RWPE2 (cell line): Measurements from ENCODE around the gene FAM9C.

Experiments used
- ATAC-seq: fragments of 200-7000 bp; cut with Tn5 transposase; 3 replicates; pipeline ENCODE4 v1.9.1; 2021; ENCODE audit warnings: low read depth
- DNase-seq: peaks from one replicate; pipeline ENCODE4 v3.0.0-alpha.2; 2020; ENCODE audit warnings: low spot score
- H3K27ac ChIP-seq: fragments of 450-650 bp; 2 replicates; pipeline ENCODE4 v1.5.1; 2017; ENCODE audit warnings: mild to moderate bottlenecking; ENCODE audit not compliant: poor library complexity, severe bottlenecking
- H3K27me3 ChIP-seq: fragments of 250-450 bp; sonication (Bioruptor Pico); 2 replicates; pipeline ENCODE4 v1.5.1; 2021; ENCODE audit warnings: mild to moderate bottlenecking, moderate library complexity; ENCODE audit not compliant: insufficient read depth, poor library complexity, severe bottlenecking
- H3K36me3 ChIP-seq: fragments of 250-450 bp; sonication (Bioruptor Pico); 2 replicates; pipeline ENCODE4 v1.5.1; 2020; ENCODE audit warnings: low read depth, mild to moderate bottlenecking, moderate library complexity
- H3K4me1 ChIP-seq: fragments of 250-450 bp; sonication (Bioruptor Pico); 2 replicates; pipeline ENCODE4 v1.5.1; 2021; ENCODE audit warnings: mild to moderate bottlenecking, moderate library complexity; ENCODE audit not compliant: insufficient read depth, poor library complexity, severe bottlenecking
- H3K4me3 ChIP-seq: fragments of 250-450 bp; sonication (Bioruptor Pico); 2 replicates; pipeline ENCODE4 v1.5.1; 2021; ENCODE audit warnings: mild to moderate bottlenecking, moderate library complexity; ENCODE audit not compliant: severe bottlenecking
- H3K9me3 ChIP-seq: fragments of 250-450 bp; sonication (Bioruptor Pico); 2 replicates; pipeline ENCODE4 v1.5.1; 2021; ENCODE audit warnings: mild to moderate bottlenecking, moderate library complexity; ENCODE audit not compliant: severe bottlenecking
- CTCF ChIP-seq: fragments of 450-650 bp; IDR thresholded peaks from one replicate; pipeline ENCODE4 v1.5.1; 2017; ENCODE audit warnings: mild to moderate bottlenecking, moderate library complexity; ENCODE audit not compliant: poor library complexity, severe bottlenecking

FAM9C gene

GRCh38 chrX:13059637-13060499 is 15.4 kb upstream of the FAM9C start:
- Histone ChIP-seq H3K27me3 (no peaks in the 10 kb centered on the region), H3K27ac (no peak overlapping the region), H3K36me3 (no peaks in the 10 kb centered on the region), H3K4me3 (no peak overlapping the region), H3K9me3 (no peaks in the 10 kb centered on the region), H3K4me1 (no peaks in the 10 kb centered on the region)
- TF ChIP-seq CTCF, result no peak
- DNase-seq, result no peak
- ATAC-seq, result no peak

- Histone ChIP-seq H3K4me1 (no peaks in the 10 kb centered on the region), H3K27me3 (no peaks in the 10 kb centered on the region), H3K9me3 (no peaks in the 10 kb centered on the region), H3K36me3 (no peaks in the 10 kb centered on the region), H3K27ac (no peak overlapping the region), H3K4me3 (no peak overlapping the region)
- DNase-seq, result no peak
- no peak for TF ChIP-seq CTCF
- no peak for ATAC-seq
These were observed 11.1 kb upstream of the FAM9C start for GRCh38 chrX:13055486-13055885.

DNA sequence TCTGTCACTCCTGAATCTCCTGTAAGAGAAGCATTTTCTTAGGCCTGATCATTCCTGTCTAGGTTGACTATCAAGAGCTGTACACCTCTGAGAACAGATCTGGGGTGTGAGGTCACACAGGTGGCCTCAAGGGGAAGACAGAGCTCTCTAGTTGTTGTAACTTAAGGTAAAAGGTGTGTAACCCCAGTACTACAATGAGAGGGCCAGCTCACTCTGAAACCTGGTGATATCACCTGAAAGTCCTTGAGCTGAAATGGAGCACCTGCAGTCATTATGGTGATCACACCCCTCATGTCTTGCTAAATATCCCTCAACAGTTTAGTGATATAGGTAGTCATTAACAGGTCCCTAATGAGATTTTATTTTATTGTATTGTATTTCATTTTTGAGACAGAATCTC is 8.8 kb upstream of the FAM9C start:
- DNase-seq (no peak), ATAC-seq (no peak)
- no peaks in the 10 kb centered on the region for H3K4me1 ChIP-seq
- no peaks in the 10 kb centered on the region for H3K9me3 ChIP-seq
- H3K27ac ChIP-seq, result no peak overlapping the region
- H3K36me3 ChIP-seq, result no peaks in the 10 kb centered on the region
- no peak for TF ChIP-seq CTCF
- H3K4me3 ChIP-seq, result no peak overlapping the region
- no peaks in the 10 kb centered on the region for H3K27me3 ChIP-seq

- ATAC-seq, result no peak
These were observed 7.2 kb upstream of the FAM9C start for GRCh38 chrX:13051529-13052172.

More at GRCh38 chrX:13051529-13052172, 7.2 kb upstream of the FAM9C start:
- no peak overlapping the region for H3K27ac ChIP-seq
- no peaks in the 10 kb centered on the region for H3K9me3 ChIP-seq
- no peak for TF ChIP-seq CTCF
- no peaks in the 10 kb centered on the region for H3K36me3 ChIP-seq
- H3K27me3 ChIP-seq, result no peaks in the 10 kb centered on the region
- no peaks in the 10 kb centered on the region for H3K4me1 ChIP-seq
- H3K4me3 ChIP-seq, result no peak overlapping the region
- DNase-seq, result no peak
